Smooth muscle cell (in vitro differentiated cells): ENCODE results near the gene PALLD. TPM values are rescaled to one million over a fixed set of nuclear protein-coding genes. Genes with fewer than 3 reads are reported as not detected.
A peak's percentile ranks its signal among the peaks of the same experiment; 100 is the strongest.

Source experiments
- DNase-seq: peaks from one replicate; lab custom pipeline; 2025; ENCODE audit not compliant: unreplicated experiment; lab: John Stamatoyannopoulos, UW
- H2AFZ ChIP-seq: fragments of 200-600 bp; sonication (generic); 2 replicates; pipeline ENCODE4 v1.6.0; 2016; ENCODE audit warnings: antibody characterized with exemption, low read depth, mild to moderate bottlenecking
- H3F3A ChIP-seq: fragments of 200-600 bp; sonication (generic); 2 replicates; pipeline ENCODE4 v1.6.0; 2017; ENCODE audit warnings: antibody characterized with exemption, low read depth
- H3K27ac ChIP-seq: fragments of 200-600 bp; sonication (generic); 2 replicates; pipeline ENCODE4 v1.5.1; 2016; ENCODE audit warnings: low read depth, mild to moderate bottlenecking
- H3K27me3 ChIP-seq: fragments of 200-600 bp; sonication (generic); 2 replicates; pipeline ENCODE4 v1.6.1; 2016; ENCODE audit warnings: low read depth, mild to moderate bottlenecking
- H3K36me3 ChIP-seq: fragments of 200-600 bp; sonication (generic); 2 replicates; pipeline ENCODE4 v1.5.1; 2016; ENCODE audit warnings: low read depth
- H3K4me1 ChIP-seq: fragments of 200-600 bp; sonication (generic); 2 replicates; pipeline ENCODE4 v1.5.1; 2016; ENCODE audit warnings: low read depth
- H3K4me2 ChIP-seq: fragments of 200-600 bp; sonication (generic); 2 replicates; pipeline ENCODE4 v1.6.0; 2016; ENCODE audit warnings: mild to moderate bottlenecking
- H3K4me3 ChIP-seq: fragments of 200-600 bp; sonication (generic); 2 replicates; pipeline ENCODE4 v1.5.1; 2016; ENCODE audit warnings: mild to moderate bottlenecking
- H3K79me2 ChIP-seq: fragments of 200-600 bp; sonication (generic); 2 replicates; pipeline ENCODE4 v1.6.0; 2016; ENCODE audit warnings: low read depth, mild to moderate bottlenecking
- H3K9ac ChIP-seq: fragments of 200-600 bp; sonication (generic); 2 replicates; pipeline ENCODE4 v1.6.0; 2016; ENCODE audit warnings: low read depth
- H3K9me3 ChIP-seq: fragments of 200-600 bp; sonication (generic); replicated peaks from 2 replicates; pipeline ENCODE4 v1.5.1; 2016; ENCODE audit warnings: low read depth
- H4K20me1 ChIP-seq: fragments of 200-600 bp; sonication (generic); 2 replicates; pipeline ENCODE4 v1.6.0; 2016; ENCODE audit warnings: low read depth
- WGBS: methylation state at CpG from one replicate; pipeline ENCODE4 v1.1.7; 2016; ENCODE audit warnings: low lambda C conversion rate; 5-methylcytosine and 5-hydroxymethylcytosine counted together
- polyA plus RNA-seq: library from polyadenylated mRNA; unstranded; fragments of >200 nt; fragmentation: Nextera tagmentation; extraction: Ambion mirVana; gene quantifications from 2 replicates; pipeline ENCODE4 v1.2.1, GENCODE V29; 2016
- total RNA-seq: library from RNA; depleted of rRNA; stranded (reverse); fragments of >200 nt; gene quantifications from 2 replicates; pipeline ENCODE4 v1.2.3, GENCODE V29; 2014
- TF ChIP-seq, protein P1 (sequence below): fragments of 200-600 bp; sonication (generic); IDR thresholded peaks from 2 replicates; pipeline ENCODE4 v1.5.1; 2017; ENCODE audit warnings: borderline replicate concordance, mild to moderate bottlenecking, antibody characterized with exemption; ENCODE audit not compliant: insufficient read depth, poor library complexity, severe bottlenecking

PALLD gene
- total and polyA plus RNA-seq, 2 experiments from 2014 or later: 354 to 415 TPM

DNA sequence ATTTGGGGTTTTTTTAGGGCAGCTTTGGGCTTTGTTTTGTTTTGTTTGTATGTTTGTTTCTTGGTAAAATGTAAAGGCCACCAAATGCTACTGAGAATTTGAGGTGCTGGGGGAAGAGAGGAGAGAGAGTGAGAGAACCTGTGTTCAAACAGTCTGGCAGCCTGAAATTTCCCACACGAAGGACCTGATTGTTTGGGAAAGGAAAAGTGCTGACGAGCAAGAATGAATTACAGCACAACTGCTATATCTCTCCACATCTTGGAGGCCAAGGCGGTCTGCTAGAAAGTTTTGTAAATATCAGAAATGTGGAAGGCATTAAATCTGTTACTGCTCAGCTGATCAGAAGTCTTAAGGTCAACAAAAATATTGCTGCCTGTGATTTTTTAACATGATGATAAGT lies 170.5 kb downstream of the PALLD start:
- no peaks in the 10 kb centered on the region for H4K20me1 ChIP-seq
- H3K4me1 ChIP-seq: peaks cover 48% of the 10 kb centered on the region
- peak overlapping the region; percentile 99 for H3K27ac ChIP-seq
- peaks cover 5% of the 10 kb centered on the region for H3K36me3 ChIP-seq
- no peaks in the 10 kb centered on the region for H3K27me3 ChIP-seq
- peak overlapping the region; percentile 83 for H3K4me2 ChIP-seq
- peak overlapping the region; percentile 92 for H3K9ac ChIP-seq
- H3K79me2 ChIP-seq: peaks cover 89% of the 10 kb centered on the region
- WGBS: 4% methylated on average over 3 of the region's 3 CpGs
- DNase-seq: no peak
- H3F3A ChIP-seq: peaks cover 65% of the 10 kb centered on the region
- TF ChIP-seq, protein P1, sequence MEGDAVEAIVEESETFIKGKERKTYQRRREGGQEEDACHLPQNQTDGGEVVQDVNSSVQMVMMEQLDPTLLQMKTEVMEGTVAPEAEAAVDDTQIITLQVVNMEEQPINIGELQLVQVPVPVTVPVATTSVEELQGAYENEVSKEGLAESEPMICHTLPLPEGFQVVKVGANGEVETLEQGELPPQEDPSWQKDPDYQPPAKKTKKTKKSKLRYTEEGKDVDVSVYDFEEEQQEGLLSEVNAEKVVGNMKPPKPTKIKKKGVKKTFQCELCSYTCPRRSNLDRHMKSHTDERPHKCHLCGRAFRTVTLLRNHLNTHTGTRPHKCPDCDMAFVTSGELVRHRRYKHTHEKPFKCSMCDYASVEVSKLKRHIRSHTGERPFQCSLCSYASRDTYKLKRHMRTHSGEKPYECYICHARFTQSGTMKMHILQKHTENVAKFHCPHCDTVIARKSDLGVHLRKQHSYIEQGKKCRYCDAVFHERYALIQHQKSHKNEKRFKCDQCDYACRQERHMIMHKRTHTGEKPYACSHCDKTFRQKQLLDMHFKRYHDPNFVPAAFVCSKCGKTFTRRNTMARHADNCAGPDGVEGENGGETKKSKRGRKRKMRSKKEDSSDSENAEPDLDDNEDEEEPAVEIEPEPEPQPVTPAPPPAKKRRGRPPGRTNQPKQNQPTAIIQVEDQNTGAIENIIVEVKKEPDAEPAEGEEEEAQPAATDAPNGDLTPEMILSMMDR: no peak
- no peak overlapping the region for H2AFZ ChIP-seq
- H3K4me3 ChIP-seq: peak overlapping the region; percentile 16
- no peaks in the 10 kb centered on the region for H3K9me3 ChIP-seq

DNA sequence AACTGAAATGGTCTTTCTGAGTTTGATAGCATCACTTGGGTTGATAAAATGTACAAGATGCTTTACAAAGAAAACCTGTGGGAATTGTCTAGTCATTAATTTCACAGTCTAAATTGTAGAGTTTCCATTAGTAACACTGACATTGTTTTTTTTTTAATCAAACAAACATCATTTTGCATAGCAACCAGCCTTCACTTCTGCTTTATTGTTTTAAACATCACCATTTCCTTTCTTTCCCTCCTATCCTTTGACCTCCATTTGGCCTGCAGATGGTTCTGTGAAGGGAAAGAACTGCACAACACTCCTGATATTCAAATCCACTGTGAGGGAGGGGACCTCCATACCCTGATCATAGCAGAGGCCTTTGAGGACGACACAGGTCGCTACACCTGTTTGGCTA lies 171.1 kb downstream of the PALLD start:
- peaks cover 43% of the 10 kb centered on the region for H3K4me1 ChIP-seq
- no peaks in the 10 kb centered on the region for H3K9me3 ChIP-seq
- peaks cover 88% of the 10 kb centered on the region for H3K79me2 ChIP-seq
- H4K20me1 ChIP-seq: no peaks in the 10 kb centered on the region
- H3K36me3 ChIP-seq: peaks cover 5% of the 10 kb centered on the region
- H3K27ac ChIP-seq: peak overlapping the region; percentile 99
- H3K4me3 ChIP-seq: no peak overlapping the region
- no peak for DNase-seq
- H3K9ac ChIP-seq: peak overlapping the region; percentile 92
- H3K27me3 ChIP-seq: no peaks in the 10 kb centered on the region
- H3K4me2 ChIP-seq: peak overlapping the region; percentile 83
- TF ChIP-seq, protein P1: no peak
- no peak overlapping the region for H2AFZ ChIP-seq
- 97% methylated on average over 2 of the region's 2 CpGs for WGBS
- H3F3A ChIP-seq: peaks cover 63% of the 10 kb centered on the region

DNA sequence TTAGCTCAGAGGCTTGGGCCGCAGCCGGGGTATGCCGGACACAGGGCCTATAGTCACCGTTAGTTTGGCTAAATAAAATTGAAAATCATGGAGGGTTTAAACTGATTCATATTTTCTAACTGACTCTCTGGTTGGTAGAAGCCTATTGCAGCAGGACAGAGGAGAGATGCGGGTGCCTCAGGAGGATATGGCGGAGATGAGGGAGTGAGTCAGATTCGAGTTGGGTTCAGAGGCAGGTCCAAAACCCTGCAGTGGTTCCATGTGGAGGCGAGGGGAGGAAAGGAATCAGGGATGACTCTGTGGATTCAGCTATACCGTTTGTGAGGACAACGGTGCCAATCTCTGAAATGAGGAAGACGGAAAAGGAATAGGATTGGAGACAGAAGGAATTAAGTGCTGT lies 176.6 kb downstream of the PALLD start:
- Histone ChIP-seq H3K4me1 (peaks cover 8% of the 10 kb centered on the region), H3F3A (peaks cover 45% of the 10 kb centered on the region), H3K9ac (no peak overlapping the region), H3K27ac (peak overlapping the region; percentile 76), H3K36me3 (peaks cover 5% of the 10 kb centered on the region), H3K27me3 (no peaks in the 10 kb centered on the region), H3K9me3 (no peaks in the 10 kb centered on the region), H3K79me2 (peaks cover 79% of the 10 kb centered on the region), H3K4me2 (no peak overlapping the region), H4K20me1 (no peaks in the 10 kb centered on the region), H2AFZ (no peak overlapping the region), H3K4me3 (no peak overlapping the region)
- DNase-seq: no peak
- WGBS: 80% methylated on average over 11 of the region's 11 CpGs
- TF ChIP-seq, protein P1: no peak

DNA sequence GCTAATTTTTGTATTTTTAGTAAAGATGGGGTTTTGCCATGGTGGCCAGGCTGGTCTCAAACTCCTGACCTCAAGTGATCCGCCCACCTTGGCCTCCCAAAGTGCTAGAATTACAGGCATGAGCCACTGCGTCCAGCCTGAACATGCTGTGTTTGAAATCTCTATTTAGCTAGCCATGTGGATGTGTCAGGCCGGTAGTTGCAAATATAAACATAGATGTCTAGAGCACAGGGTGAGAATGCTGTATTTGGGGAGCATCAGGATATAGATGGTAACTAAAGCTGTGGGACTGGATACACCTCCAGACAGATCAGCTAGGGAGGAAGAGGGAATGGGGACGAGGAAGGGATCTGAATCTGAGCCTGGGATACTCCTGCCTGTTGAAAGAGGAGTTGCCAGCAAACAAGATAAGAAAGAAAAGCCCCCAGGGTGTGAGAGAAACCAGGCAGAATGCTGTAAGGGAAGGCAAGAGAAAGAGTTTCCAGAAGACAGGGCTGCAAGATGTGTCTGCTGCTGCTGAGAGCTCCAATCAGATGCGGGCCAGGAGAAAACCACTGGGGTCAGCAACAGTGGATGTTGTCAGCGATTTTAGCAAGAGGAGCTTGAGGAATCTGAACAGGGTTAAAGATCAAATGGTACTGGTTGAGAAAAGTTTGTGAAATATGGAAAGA lies 177.4 kb downstream of the PALLD start:
- Histone ChIP-seq H3K27ac (peak overlapping the region; percentile 76), H3K27me3 (no peaks in the 10 kb centered on the region), H3F3A (peaks cover 37% of the 10 kb centered on the region), H3K79me2 (peaks cover 74% of the 10 kb centered on the region), H2AFZ (no peak overlapping the region), H3K9me3 (no peaks in the 10 kb centered on the region), H3K4me1 (peaks cover 8% of the 10 kb centered on the region), H3K4me2 (peak overlapping the region; percentile 52), H3K4me3 (no peak overlapping the region), H3K36me3 (peaks cover 5% of the 10 kb centered on the region), H4K20me1 (no peaks in the 10 kb centered on the region), H3K9ac (peak overlapping the region; percentile 23)
- 17% methylated on average over 6 of the region's 6 CpGs for WGBS
- DNase-seq: no peak
- TF ChIP-seq, protein P1: no peak
